NCI-H1417 (cell line): ENCODE measurements around the gene PARP4.
A peak's percentile ranks its signal among the peaks of the same experiment; 100 is the strongest.
"Not testable (repeated sequence)": the region's sequence is repeated elsewhere in the genome, so short reads cannot be mapped to it uniquely, and the experiment has no call there.

Source experiments
- DNase-seq, 3 experiments: peaks; one replicate each; lab custom pipeline; 2025; lab: John Stamatoyannopoulos, UW

Gene PARP4

DNA sequence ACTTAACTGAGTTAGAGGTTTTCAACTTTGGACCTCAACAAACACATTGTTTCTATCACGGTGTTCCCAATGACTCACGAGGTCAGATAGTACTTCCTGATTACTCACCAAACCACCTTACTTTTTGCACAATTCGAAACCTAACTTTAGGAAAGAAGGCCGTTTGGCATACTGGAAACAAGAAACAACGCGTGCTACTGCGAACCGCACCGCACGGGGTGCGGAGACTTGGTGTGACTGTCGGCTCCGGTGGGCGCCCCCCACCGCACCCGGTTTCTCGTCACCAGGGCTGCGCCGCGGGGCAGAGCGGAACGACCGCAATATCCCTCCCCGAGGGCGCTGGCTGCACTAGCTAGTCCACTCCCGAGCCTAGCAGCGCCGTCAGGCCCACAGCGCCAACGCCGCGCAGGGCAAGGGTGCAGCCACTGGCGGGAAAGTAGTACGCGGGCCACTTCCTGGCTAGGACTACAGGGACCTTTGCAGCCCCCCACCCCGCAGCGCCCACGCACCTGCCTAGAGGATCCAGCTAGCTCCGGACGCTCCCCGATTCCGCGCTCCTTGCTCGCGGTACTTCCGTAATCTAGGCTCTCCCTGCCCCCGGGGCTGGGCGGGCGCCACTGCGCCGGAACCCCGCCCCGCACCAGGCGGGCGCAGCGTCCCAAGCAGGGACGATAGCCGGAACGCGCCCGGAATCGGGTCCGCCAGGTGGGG, at the start of gene PARP4:
Gene PARP4, minus strand, starts transcription at position 582 of the 711 bp plus-strand sequence. CDS start 9,002 bp downstream, outside the sequence.
- peak; percentile 56 to 88 (median 87) for DNase-seq

DNA sequence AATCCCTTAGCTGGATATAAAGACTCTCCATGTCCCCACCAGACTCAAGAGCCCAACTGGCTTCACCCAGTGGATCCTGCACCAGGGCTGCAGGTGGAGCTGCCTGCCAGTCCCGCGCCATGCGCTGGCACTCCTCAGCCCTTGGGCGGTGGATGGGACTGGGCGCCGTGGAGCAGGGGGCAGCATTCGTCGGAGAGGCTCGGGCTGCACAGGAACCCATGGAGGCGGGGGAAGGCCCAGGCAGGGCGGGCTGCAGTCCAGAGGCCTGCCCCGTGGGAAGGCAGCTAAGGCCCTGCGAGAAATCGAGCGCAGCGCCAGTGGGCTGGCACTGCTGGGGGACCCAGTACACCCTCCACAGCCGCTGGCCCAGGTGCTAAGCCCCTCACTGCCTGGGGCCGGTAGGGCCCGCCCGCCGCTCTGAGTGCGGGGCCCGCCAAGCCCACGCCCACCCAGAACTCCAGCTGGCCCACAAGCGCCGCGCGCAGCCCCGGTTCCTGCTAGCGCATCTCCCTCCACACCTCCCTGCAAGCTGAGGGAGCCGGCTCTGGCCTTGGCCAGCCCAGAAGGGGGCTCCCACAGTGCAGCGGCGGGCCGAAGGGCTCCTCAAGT, 48.1 kb upstream of the PARP4 start:
- DNase-seq, result not testable (repeated sequence)

DNA sequence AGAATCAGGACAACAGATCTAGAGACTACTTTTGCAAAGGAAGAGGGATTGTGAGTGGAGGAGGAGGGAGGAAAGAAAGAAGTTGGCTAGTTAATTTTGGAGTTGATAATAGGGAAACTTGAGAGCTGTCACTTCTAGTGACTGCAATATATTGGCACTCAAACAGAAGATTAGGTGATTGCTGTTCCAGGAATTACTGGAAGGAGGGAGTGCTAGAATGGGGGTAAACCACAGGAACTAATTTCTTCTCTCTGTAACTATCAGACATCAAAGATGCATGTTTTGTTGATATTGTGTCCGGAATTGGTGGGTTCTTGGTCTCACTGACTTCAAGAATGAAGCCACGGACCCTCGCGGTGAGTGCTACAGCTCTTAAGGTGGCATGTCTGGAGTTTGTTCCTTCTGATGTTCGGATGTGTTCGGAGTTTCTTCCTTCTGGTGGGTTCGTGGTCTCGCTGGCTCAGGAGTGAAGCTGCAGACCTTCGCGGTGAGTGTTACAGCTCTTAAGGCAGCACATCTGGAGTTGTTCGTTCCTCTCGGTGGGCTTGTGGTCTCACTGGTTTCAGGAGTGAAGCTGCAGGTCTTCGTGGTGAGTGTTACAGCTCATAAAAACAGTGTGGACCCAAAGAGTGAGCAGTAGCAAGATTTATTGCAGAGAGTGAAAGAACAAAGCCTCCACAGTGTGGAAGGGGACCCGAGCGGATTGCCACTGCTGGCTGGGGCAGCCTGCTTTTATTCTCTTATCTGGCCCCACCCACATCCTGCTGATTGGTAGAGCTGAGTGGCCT, 47.0 kb upstream of the PARP4 start:
- DNase-seq, result not testable (repeated sequence)

DNA sequence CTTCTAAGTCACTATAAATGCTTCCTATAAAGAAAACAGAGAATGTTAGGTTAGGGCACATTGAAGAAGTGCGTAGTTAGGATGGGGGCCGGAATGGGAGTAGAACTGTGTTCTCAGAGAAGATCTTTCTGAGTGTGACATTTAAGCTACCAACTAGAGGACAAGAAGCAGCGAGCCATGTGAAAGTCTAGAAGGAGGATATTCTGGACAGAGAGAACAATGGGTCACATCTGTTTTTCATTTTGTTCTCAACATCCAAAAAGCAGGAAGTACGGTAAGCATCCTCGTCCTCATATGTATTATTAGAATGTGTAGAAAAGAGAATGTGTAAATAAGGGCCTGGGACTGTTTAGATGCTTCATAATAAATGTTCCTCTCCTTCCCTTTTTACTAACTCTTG, 44.5 kb upstream of the PARP4 start:
- no peak for DNase-seq

DNA sequence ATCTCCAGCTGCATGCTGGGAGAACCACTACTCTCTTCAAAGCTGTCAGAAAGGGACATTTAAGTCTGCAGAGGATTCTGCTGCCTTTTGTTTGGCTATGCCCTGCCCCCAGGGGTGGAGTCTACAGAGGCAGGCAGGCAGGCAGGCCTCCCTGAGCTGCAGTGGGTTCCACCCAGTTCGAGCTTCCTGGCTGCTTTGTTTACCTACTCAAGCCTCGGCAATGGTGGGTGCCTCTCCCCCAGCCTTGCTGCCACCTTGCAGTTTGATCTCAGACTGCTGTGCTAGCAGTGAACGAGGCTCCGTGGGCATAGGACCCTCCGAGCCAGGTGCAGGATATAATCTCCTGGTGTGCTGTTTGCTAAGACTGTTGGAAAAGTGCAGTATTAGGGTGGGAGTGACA, 41.3 kb upstream of the PARP4 start:
- DNase-seq, result not testable (repeated sequence)

DNA sequence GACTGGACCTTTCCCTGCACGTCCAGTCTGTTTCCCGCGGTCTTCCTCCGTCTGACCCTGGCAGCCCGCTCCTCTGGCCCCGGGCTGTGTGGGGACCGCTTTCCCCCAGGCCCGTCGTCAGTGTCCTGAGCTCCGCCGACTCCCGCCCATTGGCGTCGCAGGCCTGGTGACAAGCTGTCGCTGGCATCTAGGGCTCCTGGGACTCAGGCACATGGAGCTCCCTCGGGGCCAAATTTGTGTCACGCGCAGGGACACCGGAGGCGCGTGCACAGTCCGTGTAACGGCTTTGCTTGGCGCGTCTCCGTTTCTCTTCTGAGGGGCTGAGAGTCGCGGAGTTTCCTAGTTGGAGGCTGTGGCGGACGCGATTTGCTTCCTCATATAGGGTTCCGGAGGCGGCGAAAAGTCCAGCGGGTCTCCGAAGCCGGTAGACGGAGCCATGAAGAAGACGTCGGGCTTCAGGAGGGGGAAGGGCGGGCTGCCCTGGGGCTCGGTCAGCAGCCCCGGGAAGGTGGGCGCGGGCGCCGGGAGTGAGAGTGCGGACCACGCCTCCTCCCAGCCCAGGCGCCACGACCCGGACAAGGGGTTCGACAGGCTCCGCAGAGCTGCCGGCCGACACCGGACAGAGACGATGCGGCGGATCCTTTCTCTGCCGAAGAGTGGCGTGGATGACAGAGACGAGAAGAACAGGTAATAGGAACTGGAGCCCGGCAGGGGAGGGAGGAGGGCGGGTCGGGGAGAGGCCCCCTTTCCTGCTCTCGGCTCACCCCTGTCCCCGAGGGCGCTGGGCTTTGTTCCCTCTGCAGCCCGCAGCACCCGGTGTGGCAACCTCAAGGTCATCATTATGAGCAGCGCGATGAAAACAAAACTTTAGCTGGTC, 29.1 kb upstream of the PARP4 start:
- peak in 2 of 3 experiments; percentile 23 to 54 for DNase-seq

DNA sequence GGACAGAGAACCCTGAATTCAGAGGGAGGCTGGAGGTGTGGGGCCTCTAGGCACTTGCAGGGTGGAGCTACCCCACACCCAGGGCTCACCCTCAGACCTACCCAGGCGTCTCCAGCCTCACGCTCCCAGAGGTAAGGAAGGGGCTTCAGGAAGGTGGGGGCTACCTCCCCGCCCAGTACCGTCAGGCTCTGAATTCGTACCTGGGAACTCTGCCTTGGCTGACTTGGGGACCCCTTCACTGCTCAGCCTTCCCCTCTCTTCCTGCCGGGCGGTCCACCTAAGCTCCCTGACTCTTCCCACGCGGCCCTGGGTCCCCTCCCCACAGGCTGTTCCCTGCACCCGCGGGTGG, 28.5 kb upstream of the PARP4 start:
- DNase-seq, result no peak

DNA sequence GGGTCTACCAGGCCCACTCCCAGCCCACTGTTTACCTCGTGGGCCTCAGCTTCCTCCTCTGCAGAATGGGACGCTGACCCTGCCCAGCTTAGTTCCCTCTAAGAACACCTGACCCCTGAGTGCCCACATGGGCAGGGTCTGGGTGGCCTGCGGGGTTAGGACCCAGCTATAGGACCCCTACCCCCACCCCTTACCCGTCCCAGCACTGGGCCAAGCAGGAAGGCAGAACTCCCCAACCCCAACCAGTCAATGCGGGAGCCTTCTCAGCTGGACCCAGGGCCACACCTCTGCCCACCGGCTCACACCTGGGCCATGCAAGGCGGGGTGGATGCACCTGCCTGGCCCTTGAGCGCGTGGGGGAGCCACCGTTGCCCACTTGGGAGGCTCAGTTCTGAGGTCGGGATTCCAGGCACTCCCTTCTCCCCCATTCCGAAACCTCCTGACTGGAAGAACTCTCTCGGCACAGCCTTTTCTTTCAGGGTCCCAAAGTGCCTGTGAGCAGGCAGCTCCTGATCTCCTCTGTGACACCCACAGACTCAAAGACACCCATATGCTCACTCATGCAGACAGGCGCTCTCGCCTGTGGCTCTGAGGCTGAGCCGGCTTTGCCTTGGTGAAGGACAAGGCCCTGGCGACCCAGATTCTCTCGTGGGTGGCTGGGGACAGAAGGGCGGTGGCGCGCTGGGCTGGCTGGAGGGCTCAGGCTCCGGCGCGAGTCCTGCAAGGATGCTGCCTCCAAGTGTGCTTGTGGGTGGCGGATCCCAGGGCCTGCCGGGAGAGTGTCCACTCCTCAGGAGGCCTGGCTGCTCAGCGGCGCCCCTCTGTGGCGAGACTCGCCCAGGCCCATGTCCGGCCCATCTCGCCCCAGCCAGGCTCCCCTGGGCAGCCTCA, 27.9 kb upstream of the PARP4 start:
- DNase-seq, result no peak

DNA sequence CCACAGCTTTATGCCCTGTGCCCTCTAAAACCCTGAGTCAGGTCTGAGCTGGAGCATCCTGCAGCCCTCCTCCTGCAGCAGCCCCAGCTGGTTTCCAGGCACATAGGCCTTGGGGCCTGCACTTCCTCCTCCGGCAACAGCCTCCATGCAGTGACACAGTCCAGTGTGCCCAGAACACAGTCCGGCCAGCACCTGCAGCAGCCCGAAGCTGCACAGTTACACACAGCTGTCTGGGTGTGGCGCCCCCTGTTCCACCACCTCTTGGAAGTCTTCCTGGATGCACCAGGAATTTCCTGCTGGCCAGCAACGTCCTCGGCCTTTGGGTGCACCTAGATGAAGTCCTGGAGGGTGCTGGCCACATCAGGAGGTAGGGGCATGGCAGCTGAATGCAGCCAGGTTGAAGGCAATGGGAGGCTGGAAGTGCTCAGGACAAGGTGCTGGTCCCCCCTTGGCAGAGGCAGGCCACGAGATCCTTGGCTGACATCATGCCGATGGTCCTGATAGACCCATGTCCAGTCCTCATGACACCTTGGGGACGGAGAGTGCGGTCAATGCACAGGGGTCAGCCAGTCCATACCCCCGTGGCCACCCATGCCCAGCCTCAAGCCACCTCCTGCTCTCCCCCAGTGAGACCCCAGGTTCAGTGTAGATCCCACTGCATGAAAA, 27.1 kb upstream of the PARP4 start:
- no peak for DNase-seq

DNA sequence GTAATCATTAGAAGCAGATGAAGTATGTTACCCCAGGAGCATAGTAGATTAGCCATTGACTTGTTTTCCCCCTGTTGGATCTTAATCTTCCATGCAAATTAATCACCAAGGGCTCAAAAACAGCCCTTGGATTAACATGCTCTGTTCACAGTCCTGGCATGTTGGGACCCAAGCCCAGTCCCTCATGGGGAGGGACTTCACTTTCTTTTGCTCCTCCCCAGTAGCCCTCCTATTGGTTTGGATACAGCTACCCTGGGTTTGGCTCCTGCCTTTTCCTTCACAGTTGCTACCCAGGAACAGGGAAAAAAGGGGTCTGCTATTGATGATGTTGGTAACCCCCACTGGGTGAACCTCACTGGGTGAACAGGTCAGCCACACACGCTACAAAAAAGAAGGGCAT, 16.9 kb upstream of the PARP4 start:
- DNase-seq, result no peak

DNA sequence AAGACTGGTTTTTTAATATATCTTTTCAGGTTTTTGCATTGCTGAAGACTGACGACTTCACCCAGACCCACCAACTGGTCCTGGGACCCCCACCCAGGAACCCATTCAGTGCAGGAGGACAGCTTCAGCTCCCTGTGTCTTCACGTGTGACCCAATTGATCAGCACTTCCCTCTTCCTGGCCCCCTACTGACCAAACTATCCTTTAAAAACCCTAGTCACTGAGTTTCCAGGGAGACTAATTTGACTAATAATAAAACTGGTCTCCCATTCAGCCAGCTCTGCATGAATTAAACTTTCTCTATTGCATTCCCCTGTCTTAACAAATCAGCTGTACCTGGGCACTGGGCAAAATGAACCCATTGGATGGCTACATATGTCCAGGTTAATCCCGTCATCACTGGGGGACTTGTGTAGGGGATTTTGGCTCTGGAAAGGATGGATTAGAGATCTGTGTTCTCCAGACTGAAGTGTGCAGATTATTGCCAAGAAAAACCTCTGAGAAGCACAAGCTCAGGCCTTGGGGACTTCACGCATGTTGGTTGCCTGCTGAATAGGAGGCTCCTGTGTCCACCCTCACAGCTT, 16.3 kb upstream of the PARP4 start:
- no peak for DNase-seq

DNA sequence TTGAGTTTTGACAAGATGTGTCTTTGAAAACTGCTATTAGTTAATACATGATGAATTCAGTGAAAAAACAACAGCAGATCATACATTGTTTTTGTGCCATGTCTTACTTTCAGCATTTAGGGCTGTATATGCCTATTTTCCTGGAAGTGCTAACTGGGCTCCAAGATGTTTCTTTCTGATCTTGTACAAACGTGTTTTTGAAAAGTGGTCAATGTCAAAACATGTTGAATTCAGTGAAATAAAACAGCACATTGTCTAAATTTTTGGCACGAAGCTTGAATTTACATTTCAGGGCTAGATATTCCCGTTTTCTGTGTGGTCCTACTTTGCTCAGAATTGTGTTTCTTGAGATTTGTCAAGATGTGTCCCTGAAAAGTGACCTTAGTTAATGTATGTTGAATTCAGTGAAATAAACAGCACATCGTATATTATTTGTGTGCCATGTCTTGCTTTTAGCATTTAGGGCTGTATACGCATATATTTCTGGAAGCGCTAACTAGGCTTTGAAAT, 14.7 kb upstream of the PARP4 start:
- DNase-seq, result no peak

DNA sequence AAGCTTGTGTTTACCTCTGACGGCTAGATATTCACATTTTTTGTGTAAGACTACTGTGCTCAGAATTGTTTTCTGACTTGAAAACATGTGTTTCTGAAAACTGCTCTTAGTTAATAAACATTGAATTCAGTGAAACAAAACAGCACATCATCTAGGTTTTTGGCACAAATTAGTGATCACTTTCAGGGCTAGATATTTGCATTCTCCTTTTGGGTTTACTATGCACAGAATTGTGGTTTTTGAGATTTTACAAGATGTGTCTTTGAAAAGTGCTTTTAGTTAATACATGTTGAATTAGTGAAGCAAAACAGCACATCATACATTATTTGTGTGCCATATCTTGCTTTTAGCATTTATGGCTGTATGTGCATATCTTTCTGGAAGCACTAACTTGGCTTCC, 8.2 kb upstream of the PARP4 start:
- no peak for DNase-seq

DNA sequence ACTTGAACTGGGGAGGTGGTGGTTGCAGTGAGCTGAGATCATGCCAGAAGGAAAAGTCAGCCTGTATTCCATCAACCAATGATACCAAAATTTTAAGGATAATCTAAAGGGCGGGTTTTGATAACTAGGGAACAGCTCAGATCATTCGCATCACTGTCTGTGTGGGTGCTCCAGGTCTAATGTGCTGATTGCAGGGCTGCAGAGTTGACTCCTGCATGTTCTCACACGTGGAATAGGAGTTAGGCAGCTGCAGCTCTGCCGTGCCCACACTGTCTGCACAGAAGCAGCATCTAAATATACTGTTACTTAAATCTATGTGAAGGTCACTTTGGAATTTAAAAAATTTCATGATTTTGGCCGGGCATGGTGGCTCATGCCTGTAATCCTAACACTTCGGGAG, 4.3 kb upstream of the PARP4 start:
- no peak for DNase-seq

DNA sequence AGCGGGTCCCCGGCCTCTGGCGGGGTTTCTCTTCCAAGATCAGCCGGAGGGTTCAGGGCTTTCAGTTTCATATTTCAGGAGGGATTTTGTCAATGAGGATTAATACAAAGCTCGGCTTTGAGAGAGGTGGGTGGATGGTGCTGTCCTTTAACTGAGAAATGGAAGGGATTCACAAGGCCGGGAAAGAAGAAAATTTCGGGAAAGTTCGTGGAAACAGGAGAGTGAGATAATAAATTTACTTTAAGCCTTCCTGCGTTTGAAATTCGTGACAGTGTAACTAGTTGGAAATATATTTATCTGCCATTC, 283 bp upstream of the PARP4 start:
- no peak for DNase-seq

DNA sequence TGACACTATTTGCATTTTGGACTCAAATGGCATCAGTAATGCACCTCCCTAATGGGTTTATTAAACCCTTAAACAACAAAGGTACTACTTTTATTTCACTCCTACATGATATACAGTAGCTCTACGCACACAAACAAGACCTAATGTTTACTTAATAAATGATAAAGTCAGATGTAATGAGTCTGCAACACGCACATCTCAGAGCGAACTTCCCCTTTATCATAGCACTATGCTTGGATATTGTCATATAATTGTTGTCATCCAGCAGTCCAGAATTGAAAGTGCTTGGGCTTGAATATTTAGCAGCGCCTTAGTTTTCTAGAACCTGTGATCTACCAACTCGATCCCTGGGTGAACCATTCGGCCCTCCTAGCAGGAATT, 772 bp downstream of the PARP4 start:
- DNase-seq, result no peak

DNA sequence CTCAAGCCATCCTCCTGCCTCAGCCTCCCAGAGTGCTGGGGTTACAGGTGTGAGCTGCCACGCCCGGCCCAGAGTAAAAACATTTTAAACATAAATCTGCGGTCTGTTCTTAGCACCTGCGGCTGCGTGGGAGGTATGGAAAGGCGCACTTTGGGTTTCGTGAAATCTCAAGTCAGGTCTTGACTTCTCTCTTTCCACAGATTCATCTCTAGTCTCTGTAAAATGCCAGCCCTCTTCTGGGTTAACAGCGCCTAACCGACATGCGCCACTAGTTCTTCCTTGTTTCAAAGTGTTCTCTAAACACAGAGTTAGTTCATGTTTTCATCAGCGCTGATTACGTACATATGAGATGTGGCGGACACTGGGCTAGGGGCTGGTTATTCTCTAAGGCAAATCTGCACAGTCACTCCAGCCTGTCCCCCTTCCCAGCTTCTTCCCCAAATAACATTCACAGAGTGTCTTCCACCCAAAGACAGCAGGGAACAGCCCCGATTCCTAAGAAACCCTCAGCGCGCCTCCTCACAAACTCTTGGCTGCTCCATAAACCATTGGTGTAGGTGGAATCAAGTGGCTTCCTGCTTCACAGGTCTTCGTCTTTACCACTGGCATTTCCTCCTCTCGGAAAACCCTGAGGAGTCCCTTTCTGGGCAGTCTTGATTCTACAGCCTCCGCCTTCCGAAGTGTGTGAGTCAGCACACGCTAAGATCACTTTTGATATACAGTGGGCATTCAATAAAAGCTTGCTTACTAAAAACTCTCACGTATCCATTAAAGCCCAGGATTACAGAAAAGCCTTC, 1.4 kb downstream of the PARP4 start:
- peak; percentile 18 to 29 (median 18) for DNase-seq

DNA sequence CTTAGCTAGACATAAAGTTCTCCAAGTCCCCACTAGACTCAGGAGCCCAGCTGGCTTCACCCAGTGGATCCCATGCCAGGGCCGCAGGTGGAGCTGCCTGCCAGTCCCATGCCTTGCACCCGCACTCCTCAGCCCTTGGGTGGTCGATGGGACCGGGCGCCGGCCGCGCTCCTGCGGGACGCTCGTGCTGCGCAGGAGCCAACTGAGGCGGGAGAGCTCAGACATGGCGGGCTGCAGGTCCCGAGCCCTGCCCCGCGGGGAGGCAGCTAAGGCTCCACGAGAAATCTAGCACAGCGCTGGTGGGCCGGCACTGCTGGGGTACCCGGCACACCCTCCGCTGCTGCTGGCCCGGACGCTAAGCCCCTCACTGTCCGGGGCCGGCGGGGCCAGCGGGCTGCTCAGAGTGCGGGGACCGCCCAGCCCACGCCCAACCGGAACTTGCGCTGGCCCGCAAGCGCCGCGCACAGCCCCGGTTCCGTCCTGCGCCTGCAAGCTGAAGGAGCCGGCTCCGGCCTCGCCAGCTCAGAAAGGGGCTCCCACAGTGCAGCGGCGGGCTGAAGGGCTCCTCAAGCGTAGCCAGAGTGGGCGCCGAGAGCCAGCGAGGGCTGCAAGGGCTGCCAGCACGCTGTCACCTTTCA, 5.8 kb downstream of the PARP4 start:
- no peak for DNase-seq

DNA sequence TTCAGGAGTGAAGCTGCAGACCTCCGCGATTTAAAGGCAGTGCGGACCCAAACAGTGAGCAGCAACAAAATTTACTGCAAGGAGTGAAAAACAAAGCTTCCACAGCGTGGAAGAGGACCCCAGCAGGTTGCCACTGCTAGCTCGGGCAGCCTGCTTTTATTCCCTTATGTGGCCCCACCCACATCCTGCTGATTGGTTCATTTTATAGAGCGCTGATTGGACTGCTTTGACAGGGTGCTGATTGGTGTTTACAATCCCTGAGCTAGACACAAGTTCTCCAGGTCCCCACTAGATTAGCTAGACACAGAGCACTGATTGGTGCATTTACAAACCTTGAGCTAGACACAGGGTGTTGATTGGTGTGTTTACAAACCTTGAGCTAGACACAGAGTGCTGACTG, 6.3 kb downstream of the PARP4 start:
- DNase-seq, result not testable (repeated sequence)
